NCI-H187 (cell line): ENCODE data around the gene OR6B3.

Experiments
- DNase-seq, 2 experiments: peaks; one replicate each; lab custom pipeline; 2025; lab: John Stamatoyannopoulos, UW

Gene OR6B3

DNA sequence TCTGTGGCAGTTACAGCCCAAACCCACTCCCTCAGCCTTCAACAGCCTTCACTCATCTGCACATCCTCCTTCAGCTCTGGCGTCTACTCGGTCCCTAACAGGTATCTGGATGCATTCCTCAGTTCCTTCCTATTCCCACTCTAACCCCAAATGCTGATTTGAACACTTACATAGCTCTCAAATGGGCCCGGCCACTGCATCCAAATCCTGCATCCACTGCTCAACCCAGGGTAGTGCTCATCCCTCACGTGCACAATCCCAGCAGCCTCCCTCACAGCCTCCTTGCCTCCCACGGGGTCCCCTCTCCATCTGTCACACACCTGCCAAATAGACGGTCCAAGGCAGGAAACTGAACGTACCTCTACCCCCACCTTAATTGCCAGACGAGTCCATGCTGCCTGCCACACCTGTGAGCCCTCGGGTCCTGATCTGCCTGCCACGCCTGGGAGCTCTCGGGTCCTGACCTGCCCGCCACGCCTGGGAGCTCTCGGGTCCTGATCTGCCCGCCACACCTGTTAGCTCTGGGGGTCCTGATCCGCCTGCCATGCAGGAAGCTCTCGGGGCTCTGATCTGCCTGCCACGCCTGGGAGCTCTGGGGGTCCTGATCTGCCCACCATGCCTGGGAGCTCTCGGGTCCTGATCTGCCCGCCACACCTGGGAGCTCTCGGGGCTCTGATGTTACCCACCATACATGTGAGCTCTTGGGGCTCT is 9.9 kb downstream of the OR6B3 start:
- no peak for DNase-seq

- no peak for DNase-seq
These were observed 10.6 kb downstream of the OR6B3 start for GRCh38 chr2:240042740-240043139.

DNA sequence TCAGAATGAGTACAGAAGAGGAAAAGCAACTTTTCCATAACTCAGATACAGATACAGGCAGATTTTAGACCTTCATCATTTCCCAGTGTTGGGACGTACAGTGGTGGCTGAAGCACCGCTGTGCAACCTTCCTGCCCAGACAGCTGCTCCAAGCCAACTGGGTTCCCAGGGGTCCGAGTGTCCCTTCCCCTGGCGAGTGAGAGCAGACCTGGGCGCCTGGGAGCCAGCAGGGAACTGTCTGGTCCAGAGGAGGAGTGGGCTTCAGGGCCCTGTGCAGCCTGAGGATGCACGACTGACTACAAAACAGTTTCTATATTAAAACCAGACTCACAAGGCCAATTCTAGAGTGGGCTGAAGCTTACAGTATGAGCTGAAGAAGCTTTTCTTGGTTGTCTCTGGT is 12.0 kb downstream of the OR6B3 start:
- DNase-seq: no peak

- DNase-seq: no peak
These were observed 16.0 kb downstream of the OR6B3 start for GRCh38 chr2:240037358-240037757.

GRCh38 chr2:240033330-240033678 is 20.0 kb downstream of the OR6B3 start:
- no peak for DNase-seq

GRCh38 chr2:240032406-240033329 is 20.7 kb downstream of the OR6B3 start:
- DNase-seq: no peak

GRCh38 chr2:240030379-240031094 is 22.8 kb downstream of the OR6B3 start, which contains the start of gene OR6B2:
Gene OR6B2 (minus strand): TSS chr2:240030429. CDS start chr2:240030429, 0 bp downstream.
- no peak for DNase-seq

DNA sequence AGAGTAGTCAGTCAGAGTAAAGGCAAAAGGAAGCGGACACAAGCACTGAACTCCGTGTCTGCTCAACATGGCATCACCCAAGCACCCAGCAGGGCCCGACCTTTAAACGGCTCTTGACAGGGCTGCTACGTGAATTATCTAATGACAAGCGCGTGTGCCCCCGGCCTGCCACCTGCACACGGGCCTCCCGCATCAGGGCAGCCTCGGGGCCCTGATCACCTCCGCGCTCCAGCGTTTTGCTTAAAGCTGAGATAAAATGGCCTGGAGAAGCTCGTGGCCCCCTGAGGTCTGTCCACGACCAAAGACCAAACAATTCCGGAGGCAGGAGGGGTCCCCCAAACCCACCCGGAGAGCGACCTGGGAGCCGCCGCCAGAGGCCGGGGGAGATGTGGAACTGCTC is 28.6 kb downstream of the OR6B3 start:
- no peak for DNase-seq

- DNase-seq: no peak
These were observed 29.5 kb downstream of the OR6B3 start for GRCh38 chr2:240023792-240024191.

- no peak for DNase-seq
These were observed 31.7 kb downstream of the OR6B3 start for GRCh38 chr2:240021488-240022104.

DNA sequence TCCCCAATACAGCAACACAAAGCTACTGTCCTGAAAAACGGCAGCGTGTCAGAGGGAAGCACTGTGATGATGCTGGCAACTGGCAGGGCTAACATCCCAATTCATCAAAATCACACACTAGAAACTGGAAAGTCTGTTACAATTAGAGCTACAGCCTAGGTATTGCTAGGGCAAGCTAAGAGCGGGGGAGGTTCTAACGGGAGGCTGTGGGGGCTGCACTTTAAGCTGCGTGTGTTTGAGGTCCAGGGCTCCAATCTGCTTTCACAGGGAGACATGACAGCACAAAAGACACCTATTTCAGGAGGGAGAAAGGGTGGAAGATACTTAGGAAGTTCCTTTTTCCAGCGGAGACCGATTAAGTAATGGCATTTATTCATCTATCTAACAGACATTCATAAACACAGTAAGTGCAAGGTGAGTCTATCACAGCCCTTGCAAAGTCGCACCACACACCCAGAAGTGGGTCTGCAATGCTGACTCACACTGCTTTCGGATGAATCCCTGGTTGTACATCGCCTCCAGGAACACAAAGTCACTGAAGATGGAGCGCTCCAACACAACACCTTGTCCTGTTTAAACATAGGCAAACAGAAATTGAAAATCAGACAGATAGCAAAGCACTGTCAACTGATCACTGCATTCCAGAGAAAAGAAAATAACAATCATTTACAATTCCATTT is 35.1 kb downstream of the OR6B3 start:
- DNase-seq: no peak

- DNase-seq: no peak
These were observed 39.0 kb downstream of the OR6B3 start for GRCh38 chr2:240014327-240014726.

DNA sequence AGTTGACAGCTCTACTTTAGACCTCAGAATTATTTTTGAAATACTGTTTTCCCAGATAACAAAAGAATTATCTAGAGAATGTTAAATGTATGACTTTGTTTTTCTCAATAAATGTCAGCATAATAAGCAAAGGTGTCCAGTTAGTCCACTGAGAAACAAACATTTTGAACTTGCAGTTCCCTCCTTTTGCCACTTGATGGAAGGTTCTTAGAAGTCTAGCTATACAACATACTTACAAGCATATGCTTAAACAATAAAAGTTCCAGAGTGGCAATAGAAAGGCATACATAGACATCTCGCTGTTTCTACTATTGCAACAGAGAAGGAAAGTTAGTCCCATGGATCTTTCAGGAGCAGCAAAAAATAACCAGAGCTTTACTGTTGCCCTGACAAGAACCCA is 40.0 kb downstream of the OR6B3 start:
- no peak for DNase-seq

DNA sequence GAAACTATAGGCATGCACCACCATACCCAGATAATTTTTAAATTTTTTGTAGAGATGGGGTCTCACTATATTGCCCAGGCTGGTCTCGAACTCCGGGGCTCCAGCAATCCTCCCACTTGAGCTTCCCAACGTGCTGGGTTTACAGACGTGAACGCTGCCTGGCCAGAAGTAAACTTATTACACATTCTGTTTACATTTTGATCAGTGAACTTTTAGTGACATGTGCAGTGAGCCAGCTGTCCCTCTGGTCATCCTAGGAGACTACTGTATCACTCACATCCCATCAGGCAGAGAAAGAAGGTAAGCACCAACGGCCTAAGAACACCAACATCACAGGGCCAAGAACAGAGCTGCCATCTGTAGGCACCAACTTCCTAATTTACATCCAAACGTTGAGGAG is 50.3 kb downstream of the OR6B3 start:
- no peak for DNase-seq

- DNase-seq: no peak
These were observed 52.6 kb downstream of the OR6B3 start for GRCh38 chr2:240000671-240001070.

DNA sequence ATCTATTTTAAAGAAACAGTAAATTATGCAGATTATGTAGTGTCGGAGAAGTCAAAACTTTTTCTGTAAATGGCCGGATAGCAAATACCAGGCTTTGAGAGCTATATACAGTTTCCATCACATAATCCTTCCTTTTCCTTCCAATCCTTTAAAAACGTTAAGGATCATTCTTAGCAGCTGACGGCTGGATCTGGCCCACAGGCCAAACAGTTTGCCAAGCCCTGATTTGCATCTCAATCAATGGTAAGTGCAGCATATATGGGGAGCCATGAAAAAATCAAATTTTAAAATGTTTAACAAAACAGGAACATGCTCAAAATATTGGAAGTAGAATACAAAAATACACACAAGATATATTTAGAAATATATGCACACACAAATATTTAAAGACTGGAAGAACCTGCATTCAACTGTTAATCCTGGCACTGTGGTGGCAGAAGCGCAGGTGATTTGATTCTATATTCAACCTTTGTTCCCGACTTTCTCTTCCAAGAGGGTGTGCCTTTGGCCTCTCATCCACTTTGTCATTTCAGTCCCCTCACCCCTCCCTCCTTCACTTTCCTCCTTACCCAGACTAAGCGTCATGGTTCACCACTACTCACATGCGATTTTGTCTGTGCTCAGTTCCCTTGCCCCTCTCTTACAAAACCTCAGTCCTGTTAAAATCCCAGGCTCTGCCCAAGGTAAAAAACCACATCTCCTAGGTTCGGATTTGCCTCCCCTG is 55.5 kb downstream of the OR6B3 start:
- no peak for DNase-seq
